ENCODE measurements around the gene IFI27L2. TPM values are rescaled to one million over a fixed set of nuclear protein-coding genes. Genes with fewer than 3 reads are reported as not detected.

IFI27L2 gene
- polyA plus RNA-seq, 3 donors = 14.8 to 31.7 (median 31.4) TPM

Other genes starting within 250 kb of the IFI27L2 start
- gene FAM181A, start 202.3 kb downstream of the IFI27L2 start, polyA plus RNA-seq (ENCODE audit: insufficient read length in 3 of 3) = not detected
- under 1 TPM; 0.29 to 0.51 (median 0.37) TPM for gene ASB2, start 153.0 kb downstream of the IFI27L2 start, polyA plus RNA-seq (ENCODE audit: insufficient read length in 3 of 3)
- gene CCDC197, start 132.3 kb downstream of the IFI27L2 start, polyA plus RNA-seq (ENCODE audit: insufficient read length in 3 of 3) = not detected
- gene OTUB2, start 103.3 kb downstream of the IFI27L2 start, polyA plus RNA-seq (ENCODE audit: insufficient read length in 3 of 3) = 1 to 10 TPM; 4.2 to 4.7 (median 4.7) TPM
- 100 to 1,000 TPM; 143 to 172 (median 170) TPM for gene DDX24, start 48.4 kb downstream of the IFI27L2 start, polyA plus RNA-seq (ENCODE audit: insufficient read length in 3 of 3)
- 10 to 100 TPM; 27.6 to 34.5 (median 30.5) TPM for gene IFI27L1, start 48.3 kb downstream of the IFI27L2 start, polyA plus RNA-seq (ENCODE audit: insufficient read length in 3 of 3)
- gene IFI27, start 18.9 kb downstream of the IFI27L2 start, polyA plus RNA-seq (ENCODE audit: insufficient read length in 3 of 3) = 1 to 10 TPM; 5.1 to 9.1 (median 7.3) TPM
- under 1 TPM; 0.26 to 0.38 (median 0.27) TPM for gene PPP4R4, start 44.7 kb upstream of the IFI27L2 start, polyA plus RNA-seq (ENCODE audit: insufficient read length in 3 of 3)
- under 1 TPM; 0.15 to 0.31 (median 0.28) TPM for gene SERPINA10, start 163.7 kb upstream of the IFI27L2 start, polyA plus RNA-seq (ENCODE audit: insufficient read length in 3 of 3)
- gene SERPINA6, start 193.7 kb upstream of the IFI27L2 start, polyA plus RNA-seq (ENCODE audit: insufficient read length in 3 of 3) = 1 to 10 TPM; 7.2 to 7.9 (median 7.9) TPM
- not detected for gene SERPINA2, start 237.1 kb upstream of the IFI27L2 start, polyA plus RNA-seq (ENCODE audit: insufficient read length in 3 of 3)